ENCODE measurements around the gene PCF11.

GRCh38 chr11:83200035-83200434 lies 43.1 kb downstream of the PCF11 start:
- no peak for TF ChIP-seq POLR2A (IDR thresholded peaks at IDR 0.05)
- TF ChIP-seq, protein P1, sequence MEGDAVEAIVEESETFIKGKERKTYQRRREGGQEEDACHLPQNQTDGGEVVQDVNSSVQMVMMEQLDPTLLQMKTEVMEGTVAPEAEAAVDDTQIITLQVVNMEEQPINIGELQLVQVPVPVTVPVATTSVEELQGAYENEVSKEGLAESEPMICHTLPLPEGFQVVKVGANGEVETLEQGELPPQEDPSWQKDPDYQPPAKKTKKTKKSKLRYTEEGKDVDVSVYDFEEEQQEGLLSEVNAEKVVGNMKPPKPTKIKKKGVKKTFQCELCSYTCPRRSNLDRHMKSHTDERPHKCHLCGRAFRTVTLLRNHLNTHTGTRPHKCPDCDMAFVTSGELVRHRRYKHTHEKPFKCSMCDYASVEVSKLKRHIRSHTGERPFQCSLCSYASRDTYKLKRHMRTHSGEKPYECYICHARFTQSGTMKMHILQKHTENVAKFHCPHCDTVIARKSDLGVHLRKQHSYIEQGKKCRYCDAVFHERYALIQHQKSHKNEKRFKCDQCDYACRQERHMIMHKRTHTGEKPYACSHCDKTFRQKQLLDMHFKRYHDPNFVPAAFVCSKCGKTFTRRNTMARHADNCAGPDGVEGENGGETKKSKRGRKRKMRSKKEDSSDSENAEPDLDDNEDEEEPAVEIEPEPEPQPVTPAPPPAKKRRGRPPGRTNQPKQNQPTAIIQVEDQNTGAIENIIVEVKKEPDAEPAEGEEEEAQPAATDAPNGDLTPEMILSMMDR (IDR thresholded peaks at IDR 0.05): no peak

Data from heart left ventricle (tissue), 13 donors.